Activated T-helper 9 cell treated with anti-CD3 and anti-CD28 coated beads, Interleukin-2, amount 50 U/mL, for 16 hours (primary cell): ENCODE results near the gene SMARCB1.

Experiments used
- DNase-seq: peaks from one replicate; pipeline ENCODE4 v3.0.0-alpha.2; 2020; ENCODE audit warnings: low read depth

Gene SMARCB1

DNA sequence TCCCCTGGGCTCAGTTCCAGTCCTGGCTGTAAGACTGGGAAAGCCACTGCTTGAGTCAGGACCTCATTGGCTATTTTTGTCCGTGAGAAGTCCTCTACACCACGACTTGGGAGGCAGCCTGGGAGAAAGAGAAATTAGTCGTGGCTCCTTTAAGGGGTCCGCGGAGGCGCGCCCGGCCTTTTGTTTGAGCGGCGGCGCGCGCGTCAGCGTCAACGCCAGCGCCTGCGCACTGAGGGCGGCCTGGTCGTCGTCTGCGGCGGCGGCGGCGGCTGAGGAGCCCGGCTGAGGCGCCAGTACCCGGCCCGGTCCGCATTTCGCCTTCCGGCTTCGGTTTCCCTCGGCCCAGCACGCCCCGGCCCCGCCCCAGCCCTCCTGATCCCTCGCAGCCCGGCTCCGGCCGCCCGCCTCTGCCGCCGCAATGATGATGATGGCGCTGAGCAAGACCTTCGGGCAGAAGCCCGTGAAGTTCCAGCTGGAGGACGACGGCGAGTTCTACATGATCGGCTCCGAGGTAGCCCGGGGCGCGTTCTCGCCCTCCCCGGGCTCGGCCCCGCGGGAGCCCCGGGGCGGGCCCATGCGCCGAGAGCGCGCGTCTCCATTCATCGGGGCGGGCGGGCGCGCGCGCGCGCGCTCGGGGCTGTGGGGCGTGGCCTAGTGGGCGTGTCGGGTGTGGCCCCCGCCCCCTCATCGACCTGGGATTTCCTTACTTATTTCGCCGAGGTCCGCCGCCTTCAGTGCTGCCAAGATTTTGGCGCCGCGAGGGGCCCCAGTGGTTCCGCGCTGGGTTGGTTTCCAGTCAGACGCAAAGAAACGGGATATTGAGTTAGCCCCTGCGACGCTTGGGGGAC is at the start of gene SMARCB1:
Gene SMARCB1 (plus strand): TSS at position 215 of the 848 bp plus-strand sequence. CDS start 204 bp downstream, at position 419.
- peak; percentile 86 for DNase-seq

DNA sequence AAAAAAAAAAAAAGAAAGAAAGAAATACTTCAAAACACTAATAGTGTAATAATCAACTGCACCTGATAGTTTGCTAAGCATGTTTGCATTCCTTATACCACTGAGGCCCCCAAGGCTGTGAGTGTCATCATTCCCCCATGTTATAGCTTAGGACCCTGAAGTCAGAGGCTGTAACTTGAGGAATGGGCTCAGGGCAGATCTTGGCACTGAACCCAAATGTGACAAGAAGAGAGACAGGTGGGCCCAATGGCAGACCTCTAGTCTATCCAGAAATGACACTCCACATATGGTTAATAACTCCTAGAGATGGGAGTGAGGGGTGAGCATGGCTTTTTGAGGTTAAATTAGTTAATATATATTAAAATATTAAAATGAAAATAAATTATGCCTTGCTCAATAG is 49.1 kb upstream of the SMARCB1 start:
- no peak for DNase-seq

DNA sequence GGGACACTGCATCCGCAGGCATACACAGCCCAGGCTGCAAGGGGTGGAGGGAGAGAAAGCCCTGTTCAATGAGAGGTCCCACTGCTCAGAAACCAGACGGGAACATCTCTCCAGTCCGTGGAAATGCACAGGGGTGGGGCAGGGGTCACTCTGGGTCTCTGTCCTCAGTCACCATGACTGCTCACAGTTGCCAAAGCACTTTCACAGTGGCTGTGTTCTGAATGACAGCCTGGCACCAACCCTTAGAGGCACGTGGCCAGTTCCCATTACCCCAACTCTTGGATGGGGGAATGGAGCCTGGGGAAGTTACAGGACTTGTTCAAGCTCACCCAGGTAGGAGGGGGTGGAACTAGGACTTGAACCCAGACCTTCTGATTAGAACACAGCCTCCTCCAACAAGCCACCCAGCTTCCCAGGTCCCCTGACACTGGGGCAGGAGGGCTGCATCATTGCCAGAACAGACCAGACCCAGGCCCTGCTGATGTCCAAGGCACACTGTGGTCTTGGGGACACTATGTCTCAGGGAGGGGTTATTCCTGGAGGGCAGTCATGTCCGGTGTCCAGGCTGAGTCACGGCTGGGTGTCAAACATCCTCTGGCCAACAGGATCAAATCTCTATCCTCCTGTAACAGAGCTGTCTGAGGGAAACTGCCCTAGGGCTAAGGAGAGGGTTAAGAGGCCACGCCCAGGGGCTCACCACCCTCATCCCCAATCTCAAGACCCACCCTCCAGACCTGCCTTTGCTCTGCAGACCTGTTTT is 44.1 kb upstream of the SMARCB1 start:
- DNase-seq = no peak

DNA sequence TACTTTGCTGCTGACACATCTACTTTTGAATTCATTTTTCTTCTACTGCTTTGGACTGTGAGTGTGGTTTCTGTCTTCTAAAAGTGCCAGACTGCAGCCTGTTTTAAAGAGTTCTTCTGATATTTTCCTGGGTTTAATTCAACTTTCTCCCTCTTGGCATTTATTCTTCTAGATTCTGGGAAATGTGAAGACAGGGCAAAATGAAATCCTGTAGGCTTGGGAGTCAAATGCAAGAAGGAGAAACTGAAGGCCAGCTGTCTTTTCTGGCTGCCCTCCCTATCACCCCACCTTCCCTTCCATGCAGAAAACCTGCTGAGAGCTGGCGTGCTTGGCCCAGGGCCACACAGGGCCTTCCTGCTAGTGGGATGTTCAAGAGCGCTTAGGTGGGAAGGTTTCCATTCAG is 43.5 kb upstream of the SMARCB1 start:
- no peak for DNase-seq

DNA sequence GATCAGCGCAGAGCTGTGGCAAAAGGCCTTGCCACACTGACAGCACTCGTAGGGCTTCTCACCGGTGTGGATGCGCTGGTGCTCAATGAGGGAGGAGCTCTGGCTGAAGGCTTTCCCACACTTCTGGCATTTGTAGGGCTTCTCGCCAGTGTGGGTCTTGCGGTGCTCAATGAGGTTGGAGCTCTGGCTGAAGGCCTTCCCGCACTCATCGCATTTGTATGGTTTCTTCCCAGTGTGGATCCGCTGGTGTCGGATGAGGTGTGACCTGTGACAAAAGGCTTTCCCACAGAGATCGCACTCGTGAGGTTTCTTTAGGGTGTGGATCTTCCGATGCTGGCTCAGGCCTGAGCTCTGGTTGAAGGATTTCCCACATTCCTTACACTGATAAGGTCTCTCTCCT is 42.8 kb upstream of the SMARCB1 start:
- no peak for DNase-seq

DNA sequence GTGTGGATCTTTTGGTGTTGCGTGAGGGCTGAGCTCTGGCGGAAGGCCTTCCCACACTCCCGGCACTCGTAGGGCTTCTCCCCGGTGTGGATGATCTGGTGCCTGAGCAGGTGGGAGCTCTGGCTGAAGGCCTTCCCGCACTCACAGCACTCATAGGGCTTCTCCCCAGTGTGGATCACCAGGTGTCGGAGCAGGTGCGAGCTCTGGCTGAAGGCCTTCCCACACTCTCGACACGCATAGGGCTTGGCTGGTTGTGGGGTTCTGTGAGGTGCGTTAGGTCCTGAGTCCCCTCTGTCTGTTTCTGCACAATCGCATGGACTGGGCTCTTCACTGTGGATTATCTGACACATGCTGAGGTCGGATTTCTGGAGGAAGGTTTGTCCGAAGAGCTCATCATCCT is 42.3 kb upstream of the SMARCB1 start:
- DNase-seq = no peak

DNA sequence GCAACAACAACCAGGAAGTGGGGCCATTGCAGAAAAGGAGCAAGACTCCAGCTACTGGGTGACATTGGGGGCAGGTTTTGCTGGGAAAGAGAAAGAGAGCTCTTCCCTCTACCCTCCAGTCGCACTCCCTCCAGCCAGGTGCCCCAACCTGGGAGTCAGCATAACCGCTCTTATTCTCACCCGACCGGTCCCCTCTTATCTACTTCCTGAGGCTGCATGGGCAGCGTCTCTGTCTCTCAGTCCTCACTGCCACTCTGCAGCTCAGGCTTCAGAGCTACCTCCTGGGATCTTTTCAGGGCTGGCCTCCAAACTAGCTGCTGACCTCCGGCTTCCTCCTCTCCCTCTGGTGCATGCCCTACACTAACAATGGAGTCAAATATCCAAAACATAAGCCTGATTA is 41.0 kb upstream of the SMARCB1 start:
- no peak for DNase-seq

DNA sequence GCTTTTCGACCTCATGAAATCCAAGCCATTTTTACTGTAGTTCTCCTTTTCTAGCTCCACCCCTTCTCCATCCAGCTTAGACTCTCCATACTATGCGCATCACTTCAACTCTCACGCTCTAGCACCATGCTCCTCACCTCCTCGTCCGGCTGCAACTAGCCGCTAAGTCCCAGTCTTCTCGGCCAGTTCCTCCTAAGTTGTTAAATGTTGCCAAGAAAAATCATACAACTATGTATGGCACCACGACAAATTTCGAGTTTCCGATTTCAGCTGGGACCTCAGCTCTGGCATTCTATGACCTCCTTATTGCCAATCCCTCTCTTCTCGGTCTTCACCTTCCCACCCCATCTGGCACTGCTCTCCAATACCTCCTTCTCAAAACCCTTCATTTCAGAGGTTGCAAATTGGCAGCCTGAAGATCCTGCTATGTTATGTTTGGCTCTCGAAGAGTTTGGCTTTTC is 36.9 kb upstream of the SMARCB1 start:
- no peak for DNase-seq

DNA sequence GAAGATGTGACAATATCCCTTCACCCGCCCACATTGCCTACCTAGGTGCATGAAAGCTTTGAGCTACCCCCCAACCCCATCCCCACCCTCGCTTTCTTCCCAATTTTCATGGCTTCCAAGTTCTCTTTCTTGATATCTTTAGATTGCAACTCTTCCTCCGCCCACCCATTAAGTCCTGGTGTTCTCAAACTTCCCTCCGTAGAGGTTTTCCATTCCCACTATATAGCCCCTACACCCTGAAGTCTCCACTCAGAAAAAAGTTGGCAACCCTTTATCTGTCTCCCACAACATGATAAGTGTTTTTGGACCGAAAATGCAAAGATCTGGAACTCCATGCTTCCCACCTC is 36.4 kb upstream of the SMARCB1 start:
- DNase-seq = no peak

DNA sequence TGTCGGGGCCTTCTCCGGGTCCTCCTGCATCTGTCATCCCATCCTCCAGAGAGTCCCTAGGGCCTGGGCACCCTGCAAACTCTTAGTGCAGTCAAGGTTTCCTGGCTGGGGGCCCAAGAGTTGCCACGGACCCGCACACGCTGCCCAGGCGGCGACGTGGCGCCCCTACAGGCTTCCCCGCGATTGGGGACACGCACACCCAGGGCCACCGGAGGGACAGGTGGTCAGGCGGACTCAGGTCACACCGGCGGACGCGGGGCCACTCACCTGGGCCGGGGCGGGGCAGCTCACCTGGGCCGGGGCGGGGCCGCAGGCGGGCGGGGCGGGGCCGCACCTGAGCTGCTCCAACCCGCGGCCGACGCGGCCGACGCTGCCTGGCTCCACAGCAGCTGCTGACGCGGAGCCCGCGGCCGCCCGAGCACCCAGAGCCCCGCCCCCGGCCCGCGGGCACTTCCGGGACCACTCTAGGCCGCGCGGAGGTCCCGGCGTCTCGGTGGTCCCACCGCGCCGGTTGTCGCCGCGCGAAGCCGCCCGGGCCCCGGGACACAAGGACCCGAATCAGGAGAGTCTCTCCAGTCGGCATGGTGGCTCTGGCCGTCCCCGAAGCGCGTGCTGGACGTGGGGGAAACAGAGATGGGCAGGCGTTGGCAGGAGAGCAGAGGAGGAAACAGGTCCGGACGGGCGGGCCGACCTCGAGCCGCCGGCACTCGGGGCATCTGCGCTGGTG is 35.9 kb upstream of the SMARCB1 start, which contains the start of gene ZNF70:
Gene ZNF70 (minus strand): TSS at position 399 of the 727 bp plus-strand sequence. CDS start 5,972 bp downstream, outside the sequence.
- DNase-seq = peak; percentile 80

DNA sequence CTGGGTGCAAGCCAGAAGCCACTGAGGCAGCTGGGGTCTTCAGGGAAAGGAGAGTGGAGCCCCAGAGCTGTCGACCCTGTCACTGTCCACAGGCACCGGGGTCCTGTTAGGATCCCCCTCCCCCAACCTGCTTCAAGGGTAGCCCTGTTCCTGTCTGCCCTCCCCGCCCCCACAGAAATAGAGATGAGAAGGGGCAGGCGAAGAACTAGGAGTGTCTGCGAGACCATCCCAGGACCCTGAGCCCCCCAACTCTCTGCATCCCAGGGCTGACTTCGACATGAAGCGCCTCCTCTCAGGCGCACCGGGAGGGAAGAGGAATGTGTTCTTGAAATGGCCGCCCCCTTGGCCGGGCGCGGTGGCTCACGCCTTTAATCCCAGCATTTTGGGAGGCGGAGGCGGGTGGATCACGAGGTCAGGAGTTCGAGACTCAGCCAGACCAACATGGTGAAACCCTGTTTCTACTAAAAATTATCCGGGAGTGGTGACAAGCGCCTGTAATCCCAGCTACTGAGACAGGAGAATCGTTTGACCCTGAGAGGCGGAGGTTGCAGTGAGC is 35.2 kb upstream of the SMARCB1 start:
- no peak for DNase-seq

DNA sequence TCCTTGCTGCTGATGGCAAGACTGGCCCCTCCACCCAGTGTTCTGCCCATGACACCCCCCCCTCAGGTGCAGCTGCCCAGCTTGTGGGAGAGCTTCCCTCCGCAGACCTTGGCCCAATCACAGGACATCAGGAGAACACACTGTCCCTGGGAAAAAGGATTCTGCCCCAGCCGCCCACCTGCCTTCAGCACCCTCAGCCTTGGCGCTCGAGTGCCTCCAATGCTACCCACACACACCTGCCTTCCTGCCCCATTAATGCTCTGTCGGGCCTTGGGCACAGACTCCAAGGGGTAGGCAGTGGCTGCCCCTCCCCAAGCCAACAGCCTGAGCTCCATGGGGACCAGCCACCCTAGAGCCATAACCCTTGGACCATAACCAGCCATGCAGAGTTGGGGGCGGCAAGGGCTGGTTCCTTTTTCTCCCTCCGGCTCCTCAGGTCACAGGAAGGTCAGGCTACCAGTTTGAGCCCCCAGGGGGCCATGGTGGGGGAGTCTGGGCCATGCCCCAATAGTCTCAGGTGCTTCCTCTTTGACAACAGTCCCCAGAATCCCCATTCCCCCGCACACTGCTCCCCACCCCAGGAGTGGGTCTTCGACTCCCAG is 34.6 kb upstream of the SMARCB1 start:
- DNase-seq = no peak

DNA sequence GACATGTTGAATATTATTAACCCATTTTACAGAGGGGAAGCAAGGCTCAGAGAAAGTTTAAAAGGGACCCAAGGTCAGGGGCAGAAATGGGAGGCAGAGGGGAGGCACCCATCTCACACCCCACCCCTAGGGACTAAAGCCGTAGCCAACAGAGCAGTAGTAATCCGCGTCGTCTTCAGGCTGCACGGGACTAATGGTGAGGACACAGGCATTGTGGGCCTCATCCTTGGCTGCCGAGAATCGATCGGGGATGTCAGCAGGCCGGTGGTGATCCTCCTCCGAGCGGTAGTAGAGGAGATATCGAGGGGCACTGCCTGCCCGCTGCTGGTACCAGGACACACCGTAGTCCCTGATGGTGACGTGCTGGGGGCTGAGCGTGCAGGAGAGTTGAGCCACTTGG is 34.0 kb upstream of the SMARCB1 start:
- DNase-seq = no peak

DNA sequence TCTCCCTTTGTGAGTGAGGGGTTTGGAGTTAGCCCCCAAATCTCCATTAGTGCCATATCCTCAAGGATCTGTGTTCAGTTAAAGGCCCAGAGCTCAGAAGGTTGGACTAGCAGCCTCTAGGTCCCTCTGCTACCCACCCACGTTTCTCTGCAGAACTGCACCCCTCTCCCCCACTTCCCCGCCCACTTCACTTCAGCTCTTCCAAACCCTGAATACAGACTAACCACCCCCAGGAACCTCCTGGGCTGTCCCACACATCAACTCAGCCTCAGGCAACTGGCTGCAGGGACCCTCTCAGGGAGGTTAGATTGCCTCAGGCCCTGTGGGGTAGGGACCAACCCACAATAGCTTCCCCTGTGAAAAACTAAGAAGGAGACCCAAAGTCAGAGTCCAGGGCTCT is 33.4 kb upstream of the SMARCB1 start:
- no peak for DNase-seq

DNA sequence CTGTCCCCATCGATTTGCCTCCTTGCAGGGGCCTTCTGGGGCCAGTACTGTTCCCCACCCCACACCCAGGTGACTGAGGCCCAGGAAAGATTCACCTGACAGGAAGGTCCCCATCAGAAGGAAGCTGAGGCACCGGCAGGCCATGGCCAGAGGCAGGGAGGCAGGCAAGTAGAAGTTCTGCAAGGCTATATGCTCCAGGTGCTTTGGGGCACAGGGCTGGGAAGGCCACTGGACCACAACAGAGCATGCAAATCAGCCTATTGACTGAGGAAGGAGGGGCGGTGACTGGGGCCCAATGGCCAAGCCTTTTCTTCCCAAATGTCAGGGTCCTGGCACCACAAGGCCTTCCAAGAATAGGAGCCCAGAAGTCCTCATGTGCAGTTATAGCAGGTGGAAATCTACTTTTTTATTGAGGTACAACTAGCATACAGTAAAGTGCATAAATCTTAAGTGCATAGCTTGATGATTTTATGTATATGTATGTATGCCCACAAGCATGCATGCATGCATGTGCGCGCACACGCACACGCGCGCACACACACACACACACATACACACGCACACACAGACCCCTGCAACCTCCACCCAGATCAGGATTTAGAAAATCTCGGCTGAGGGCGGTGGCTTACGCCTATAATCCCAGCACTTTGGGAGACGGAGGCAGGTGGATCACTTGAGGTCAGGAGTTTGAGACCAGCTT is 32.4 kb upstream of the SMARCB1 start, which contains the start of gene VPREB3:
Gene VPREB3 (minus strand): TSS at position 206 of the 700 bp plus-strand sequence. CDS start 62 bp downstream, at position 144.
- DNase-seq = no peak

DNA sequence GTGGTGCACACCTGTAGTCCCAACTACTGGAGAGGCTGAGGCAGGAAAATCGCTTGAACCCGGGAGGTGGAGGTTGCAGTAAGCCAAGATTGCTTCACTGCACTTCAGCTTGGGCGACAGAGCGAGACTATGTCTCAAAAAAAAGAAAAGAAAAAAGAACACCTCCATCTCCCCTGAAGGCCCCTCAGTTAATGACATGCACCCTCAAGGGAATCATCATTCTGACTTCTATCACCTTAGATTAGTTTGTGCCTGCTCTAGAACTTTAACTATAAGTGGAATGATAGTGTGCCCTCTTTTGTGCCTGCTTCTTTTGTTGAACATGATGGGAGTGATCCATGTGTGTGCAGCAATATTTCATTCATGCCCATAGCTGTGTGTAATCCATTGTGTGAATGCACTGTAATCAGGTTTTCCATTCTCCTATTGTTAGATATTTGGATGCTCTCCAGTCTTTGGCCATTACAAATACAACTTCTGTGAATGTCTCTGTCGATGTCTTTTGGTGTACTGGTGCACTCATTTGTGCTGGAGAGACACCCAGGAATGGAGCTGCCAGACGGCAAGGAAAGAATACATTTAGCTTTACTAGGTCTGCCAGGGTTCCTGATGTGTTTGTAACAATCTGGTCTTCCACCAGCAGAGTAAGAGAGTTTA is 31.7 kb upstream of the SMARCB1 start:
- DNase-seq = no peak

DNA sequence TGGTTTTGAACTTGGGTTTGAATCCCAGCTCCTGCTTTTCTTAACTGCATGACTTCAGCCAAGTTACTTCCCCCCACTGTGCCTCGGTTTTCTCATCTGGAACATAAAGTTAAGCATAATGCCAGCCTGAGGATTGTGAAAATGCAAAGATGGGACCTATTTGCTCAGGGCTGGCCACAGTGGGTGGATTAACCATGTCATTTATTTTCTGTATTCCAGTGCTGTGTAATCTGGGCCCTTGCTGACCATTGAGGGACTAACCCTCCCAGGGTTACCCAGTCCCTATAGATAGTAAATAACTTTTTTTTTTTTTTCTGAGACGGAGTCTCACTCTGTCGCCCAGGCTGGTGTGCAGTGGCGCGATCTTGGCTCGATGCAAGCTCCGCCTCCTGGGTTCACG is 31.1 kb upstream of the SMARCB1 start:
- DNase-seq = no peak

DNA sequence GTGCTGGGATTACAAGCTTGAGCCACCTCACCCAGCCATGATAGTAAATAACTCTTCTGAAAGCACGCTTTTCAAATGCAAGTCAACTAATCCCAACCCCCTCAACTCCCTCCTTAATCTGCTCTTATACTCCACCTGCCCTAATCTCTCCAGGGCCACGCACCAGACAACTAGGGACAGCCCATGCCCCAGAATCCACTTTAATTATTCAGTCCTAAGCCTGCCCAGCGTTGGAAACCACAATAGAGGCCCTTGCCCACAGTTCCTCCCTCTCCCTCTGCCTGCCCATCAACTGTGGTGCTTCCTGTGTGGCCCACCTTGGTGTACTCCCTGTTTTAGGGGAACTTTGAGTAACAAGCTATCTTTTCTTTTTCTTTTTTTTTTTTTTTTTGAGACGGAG is 29.9 kb upstream of the SMARCB1 start:
- no peak for DNase-seq

DNA sequence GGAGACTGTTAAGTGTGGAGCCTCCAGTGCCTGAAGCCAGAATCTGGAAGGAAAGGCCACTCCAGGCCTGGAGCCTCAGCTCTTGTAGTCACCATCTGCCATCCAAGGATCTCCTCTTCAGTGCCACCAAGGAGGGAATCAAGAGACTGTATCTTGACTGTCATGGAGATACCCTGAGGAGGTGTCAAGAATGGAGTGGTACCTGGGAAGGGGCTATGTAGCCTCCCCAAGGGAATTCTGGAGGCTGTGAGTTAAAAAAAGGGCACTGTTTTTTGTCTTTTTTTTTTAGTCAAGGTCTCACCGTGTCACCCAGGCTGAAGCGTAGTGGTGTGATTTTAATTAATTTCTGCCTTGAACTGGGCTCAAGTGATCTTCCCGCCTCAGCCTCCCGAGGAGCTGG is 27.2 kb upstream of the SMARCB1 start:
- DNase-seq = no peak

DNA sequence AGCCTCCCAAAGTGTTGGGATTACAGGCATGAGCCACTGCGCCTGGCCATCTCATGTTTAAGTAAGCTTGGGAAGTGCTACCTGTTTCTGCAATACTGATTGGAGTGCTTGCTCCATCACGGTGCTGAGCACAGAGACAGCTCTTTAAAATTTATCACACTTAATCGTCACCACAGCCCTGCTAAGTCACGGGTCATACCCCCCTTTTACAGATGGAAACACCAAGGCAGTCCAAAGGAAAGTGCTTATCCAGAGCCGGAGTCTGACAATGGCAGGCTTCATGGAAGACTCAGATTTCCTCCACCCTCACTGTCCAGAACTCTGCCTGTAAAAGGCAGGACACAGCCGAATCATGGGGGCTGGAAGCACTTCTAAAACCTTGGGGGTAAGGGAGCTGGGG is 26.7 kb upstream of the SMARCB1 start:
- no peak for DNase-seq
